HG03342 (cell line): ENCODE results near the gene ZNF576.
"Not testable (repeated sequence)": the region's sequence is repeated elsewhere in the genome, so short reads cannot be mapped to it uniquely, and the experiment has no call there.

ENCODE experiments used
- ATAC-seq: cut with Tn5 transposase; IDR thresholded peaks from one replicate; pipeline ENCODE4 v1.9.1; 2021; ENCODE audit warnings: mild to moderate bottlenecking, moderate library complexity; ENCODE audit not compliant: unreplicated experiment

ZNF576 gene

GRCh38 chr19:43574424-43575155 is 21.8 kb upstream of the ZNF576 start:
- ATAC-seq, result no peak

- peak; percentile 95 for ATAC-seq
Observed at GRCh38 chr19:43575156-43575950, 21.0 kb upstream of the ZNF576 start, which contains the start of the genes PINLYP and XRCC1. Gene PINLYP, plus strand, starts transcription at chr19:43575801. Its CDS starts 1,391 bp downstream, at chr19:43577192. Gene XRCC1, minus strand, starts transcription at chr19:43575527. Its CDS starts 69 bp downstream, at chr19:43575458.

GRCh38 chr19:43575955-43576878 is 20.2 kb upstream of the ZNF576 start:
- no peak for ATAC-seq

GRCh38 chr19:43578787-43579186 is 17.6 kb upstream of the ZNF576 start:
- no peak for ATAC-seq

GRCh38 chr19:43581467-43581866 is 14.9 kb upstream of the ZNF576 start:
- no peak for ATAC-seq

- ATAC-seq, result no peak
Observed at GRCh38 chr19:43582495-43582894, 13.9 kb upstream of the ZNF576 start.

- peak; percentile 42 for ATAC-seq
Observed at GRCh38 chr19:43584484-43584883, 11.9 kb upstream of the ZNF576 start.

GRCh38 chr19:43586346-43586745 is 10.0 kb upstream of the ZNF576 start:
- no peak for ATAC-seq

- not testable (repeated sequence) for ATAC-seq
Observed at GRCh38 chr19:43587029-43587428, 9.4 kb upstream of the ZNF576 start.

- ATAC-seq, result no peak
Observed at GRCh38 chr19:43589277-43589676, 7.1 kb upstream of the ZNF576 start.

- no peak for ATAC-seq
Observed at GRCh38 chr19:43589678-43590077, 6.7 kb upstream of the ZNF576 start.

GRCh38 chr19:43591904-43592772 is 4.3 kb upstream of the ZNF576 start:
- ATAC-seq, result no peak

- no peak for ATAC-seq
Observed at GRCh38 chr19:43592800-43593350, 3.5 kb upstream of the ZNF576 start.

- ATAC-seq, result no peak
Observed at GRCh38 chr19:43594081-43594697, 2.2 kb upstream of the ZNF576 start.

- peak; percentile 24 for ATAC-seq
Observed at GRCh38 chr19:43594710-43595604, 1.4 kb upstream of the ZNF576 start.

- peak; percentile 0 for ATAC-seq
Observed at GRCh38 chr19:43595605-43595998, 793 bp upstream of the ZNF576 start.

GRCh38 chr19:43596842-43597461 is 557 bp downstream of the ZNF576 start:
- ATAC-seq, result no peak

- ATAC-seq, result no peak
Observed at GRCh38 chr19:43597876-43598275, 1.5 kb downstream of the ZNF576 start.
